KMS-11 (cell line): Measurements from ENCODE around the gene GALNT17.
"Not testable (repeated sequence)": the region's sequence is repeated elsewhere in the genome, so short reads cannot be mapped to it uniquely, and the experiment has no call there.

ENCODE experiments used
- H2AFZ ChIP-seq: fragments of 200-600 bp; sonication (generic); 2 replicates; pipeline ENCODE4 v1.6.1; 2016; ENCODE audit warnings: antibody characterized with exemption, mixed run types, low read depth
- H3K27ac ChIP-seq: fragments of 200-600 bp; sonication (generic); 2 replicates; pipeline ENCODE4 v1.6.1; 2016; ENCODE audit warnings: mild to moderate bottlenecking, mixed run types
- H3K27me3 ChIP-seq: fragments of 200-600 bp; sonication (generic); 2 replicates; pipeline ENCODE4 v1.6.1; 2017; ENCODE audit warnings: mild to moderate bottlenecking, low read depth, mixed run types, moderate library complexity; ENCODE audit not compliant: insufficient read depth
- H3K36me3 ChIP-seq: fragments of 200-600 bp; sonication (generic); 2 replicates; pipeline ENCODE4 v1.6.1; 2017; ENCODE audit warnings: mild to moderate bottlenecking, mixed run types; ENCODE audit not compliant: insufficient read depth
- H3K4me1 ChIP-seq: fragments of 200-600 bp; sonication (generic); 2 replicates; pipeline ENCODE4 v1.6.1; 2016; ENCODE audit warnings: mild to moderate bottlenecking, low read depth, mixed run types; ENCODE audit not compliant: poor library complexity, severe bottlenecking
- H3K4me2 ChIP-seq: fragments of 200-600 bp; sonication (generic); 2 replicates; pipeline ENCODE4 v1.7.0; 2016; ENCODE audit warnings: mild to moderate bottlenecking, mixed run types
- H3K4me3 ChIP-seq: fragments of 200-600 bp; sonication (generic); IDR thresholded peaks from 2 replicates; pipeline ENCODE4 v1.6.1; 2017; ENCODE audit warnings: low read depth, low read length, mixed read lengths; ENCODE audit not compliant: insufficient read depth
- H3K79me2 ChIP-seq: fragments of 200-600 bp; sonication (generic); 2 replicates; pipeline ENCODE4 v1.6.1; 2016; ENCODE audit warnings: low read depth, mixed run types; ENCODE audit not compliant: insufficient read depth
- H3K9ac ChIP-seq: fragments of 200-600 bp; sonication (generic); 2 replicates; pipeline ENCODE4 v1.6.1; 2016; ENCODE audit warnings: mild to moderate bottlenecking, mixed run types
- H4K20me1 ChIP-seq: fragments of 200-600 bp; sonication (generic); 2 replicates; pipeline ENCODE4 v1.6.1; 2016; ENCODE audit warnings: mild to moderate bottlenecking, mixed run types; ENCODE audit not compliant: insufficient read depth
- CTCF ChIP-seq: fragments of 200-600 bp; sonication (generic); conservative IDR thresholded peaks from 2 replicates; pipeline ENCODE4 v1.6.1; 2017; ENCODE audit warnings: low read depth, mild to moderate bottlenecking, antibody characterized with exemption, low read length, moderate library complexity, mixed read lengths

The GALNT17 gene

DNA sequence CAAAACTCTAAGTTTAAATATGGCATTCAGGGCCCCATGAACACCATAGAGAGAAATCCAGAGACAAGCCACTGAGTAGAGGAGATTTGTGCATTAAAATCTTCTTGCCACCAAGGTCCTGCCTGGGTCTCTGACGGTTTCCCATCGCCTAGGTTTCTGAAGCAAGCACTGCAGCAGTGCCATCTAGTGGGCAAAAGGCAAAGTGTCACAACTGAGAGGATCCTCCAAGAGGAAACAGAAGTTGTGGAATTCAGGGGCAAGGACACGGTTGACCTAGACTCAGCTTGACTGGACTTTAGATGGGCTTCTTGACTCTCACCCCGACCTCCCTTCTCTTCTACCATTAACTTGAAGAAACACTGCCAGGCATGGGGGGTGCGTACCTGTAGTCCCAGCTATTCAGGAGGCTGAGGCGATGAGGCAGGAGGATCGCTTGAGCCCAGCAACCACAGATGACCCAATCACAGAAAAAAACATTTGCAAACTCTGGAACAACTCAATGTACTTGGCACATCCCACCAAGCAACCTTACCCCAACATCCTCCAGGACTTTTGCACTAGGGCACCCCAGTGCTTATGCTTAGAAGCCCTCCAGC is 604.1 kb downstream of the GALNT17 start:
- H3K4me3 ChIP-seq = no peak overlapping the region
- peak; percentile 96 for TF ChIP-seq CTCF
- no peaks in the 10 kb centered on the region for H4K20me1 ChIP-seq

DNA sequence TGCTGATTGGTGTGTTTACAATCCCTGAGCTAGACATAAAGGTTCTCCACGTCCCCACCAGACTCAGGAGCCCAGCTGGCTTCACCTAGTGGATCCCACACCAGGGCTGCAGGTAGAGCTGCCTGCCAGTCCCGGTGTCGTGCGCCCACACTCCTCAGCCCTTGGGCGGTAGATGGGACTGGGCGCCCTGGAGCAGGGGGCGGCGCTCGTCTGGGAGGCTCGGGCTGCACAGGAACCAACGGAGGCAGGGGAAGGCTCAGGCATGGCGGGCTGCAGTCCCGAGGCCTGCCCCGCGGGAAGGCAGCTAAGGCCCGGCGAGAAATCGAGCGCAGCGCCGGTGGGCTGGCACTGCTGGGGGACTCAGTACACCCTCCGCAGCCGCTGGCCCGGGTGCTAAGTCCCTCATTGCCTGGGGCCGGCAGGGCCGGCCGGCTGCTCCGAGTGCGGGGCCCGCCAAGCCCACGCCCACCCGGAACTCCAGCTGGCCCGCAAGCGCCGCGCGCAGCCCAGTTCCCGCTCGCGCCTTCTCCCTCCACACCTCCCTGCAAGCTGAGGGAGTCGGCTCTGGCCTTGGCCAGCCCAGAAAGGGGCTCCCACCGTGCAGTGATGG is 606.1 kb downstream of the GALNT17 start:
- H2AFZ ChIP-seq, H3K9ac ChIP-seq, H3K79me2 ChIP-seq, H3K36me3 ChIP-seq, H3K4me3 ChIP-seq, H3K27ac ChIP-seq, H3K4me2 ChIP-seq, H4K20me1 ChIP-seq, H3K27me3 ChIP-seq: not testable (repeated sequence)
- peaks cover 21% of the 10 kb centered on the region for H3K4me1 ChIP-seq

More for the DNA sequence above, 604.1 kb downstream of the GALNT17 start:
- H3K27me3 ChIP-seq = no peaks in the 10 kb centered on the region
- no peak overlapping the region for H3K9ac ChIP-seq
- H3K4me2 ChIP-seq = no peak overlapping the region
- H2AFZ ChIP-seq = no peak overlapping the region
- no peaks in the 10 kb centered on the region for H3K36me3 ChIP-seq
- H3K27ac ChIP-seq = no peak overlapping the region
- H3K4me1 ChIP-seq = peaks cover 5% of the 10 kb centered on the region
- no peaks in the 10 kb centered on the region for H3K79me2 ChIP-seq

GRCh38 chr7:71739520-71740173 is 607.7 kb downstream of the GALNT17 start:
- H4K20me1 ChIP-seq = no peaks in the 10 kb centered on the region
- H2AFZ ChIP-seq = no peak overlapping the region
- H3K27me3 ChIP-seq = no peaks in the 10 kb centered on the region
- H3K4me1 ChIP-seq = peaks cover 21% of the 10 kb centered on the region
- no peak for TF ChIP-seq CTCF
- H3K4me2 ChIP-seq = no peak overlapping the region
- H3K27ac ChIP-seq = no peak overlapping the region
- H3K4me3 ChIP-seq = no peak overlapping the region
- no peak overlapping the region for H3K9ac ChIP-seq
- no peaks in the 10 kb centered on the region for H3K36me3 ChIP-seq
- H3K79me2 ChIP-seq = no peaks in the 10 kb centered on the region

GRCh38 chr7:71740174-71740560 is 608.2 kb downstream of the GALNT17 start:
- no peaks in the 10 kb centered on the region for H3K79me2 ChIP-seq
- no peaks in the 10 kb centered on the region for H4K20me1 ChIP-seq
- no peak for TF ChIP-seq CTCF
- no peak overlapping the region for H3K4me2 ChIP-seq
- no peaks in the 10 kb centered on the region for H3K27me3 ChIP-seq
- no peak overlapping the region for H3K9ac ChIP-seq
- H3K4me1 ChIP-seq = peaks cover 21% of the 10 kb centered on the region
- H2AFZ ChIP-seq = no peak overlapping the region
- no peak overlapping the region for H3K4me3 ChIP-seq
- H3K27ac ChIP-seq = no peak overlapping the region
- H3K36me3 ChIP-seq = no peaks in the 10 kb centered on the region

- Histone ChIP-seq H3K4me2 (no peak overlapping the region), H3K4me1 (peaks cover 24% of the 10 kb centered on the region), H2AFZ (peak overlapping the region; percentile 53; the same call in 1 of the 2 replicates), H4K20me1 (no peaks in the 10 kb centered on the region), H3K79me2 (no peaks in the 10 kb centered on the region), H3K27me3 (no peaks in the 10 kb centered on the region), H3K36me3 (no peaks in the 10 kb centered on the region), H3K9ac (no peak overlapping the region), H3K4me3 (no peak overlapping the region), H3K27ac (no peak overlapping the region)
- peak; percentile 71 for TF ChIP-seq CTCF
Observed at GRCh38 chr7:71746006-71746405, 614.1 kb downstream of the GALNT17 start.
